K562 (cell line): ENCODE results near the gene RINT1. TPM values are rescaled to one million over a fixed set of nuclear protein-coding genes. Genes with fewer than 3 reads are reported as not detected.

ENCODE experiments used
- CREB5 ChIP-seq: fragments of 250-450 bp; sonication (Bioruptor Pico); IDR thresholded peaks from 2 replicates; pipeline ENCODE4 v1.5.0; 2020; ENCODE audit warnings: mild to moderate bottlenecking
- CREM ChIP-seq: IDR thresholded peaks from 2 replicates; pipeline ENCODE4 v1.6.1; 2014; ENCODE audit warnings: antibody characterized with exemption, low read depth
- CTCF ChIP-seq, 3 experiments: IDR thresholded peaks in 2 of 3; conservative IDR thresholded peaks in 1 of 3; 2 replicates each; pipeline ENCODE4 v1.5.1; 2011 to 2012; ENCODE audit warnings: low read length in 3 of 3, mild to moderate bottlenecking in 3 of 3, control low read depth in 2 of 3, improper control_type of control experiment in 1 of 3, inconsistent platforms in 1 of 3, low read depth in 1 of 3, mixed read lengths in 1 of 3, moderate library complexity in 1 of 3; ENCODE audit not compliant: insufficient read depth in 2 of 3
- EP300 ChIP-seq: IDR thresholded peaks from 2 replicates; pipeline ENCODE4 v1.6.1; 2012; ENCODE audit warnings: low read length, improper control_type of control experiment
- FOXJ2 ChIP-seq: fragments of 200-800 bp; sonication (Bioruptor generic); IDR thresholded peaks from 2 replicates; pipeline ENCODE4 v1.6.1; 2016; ENCODE audit warnings: missing genetic modification characterization, missing compliant biosample characterization
- FOXK1 ChIP-seq: sonication (generic); formaldehyde crosslinking; IDR thresholded peaks from 2 replicates; pipeline ENCODE4 v1.8.0; 2022; ENCODE audit warnings: missing genetic modification reagents, mild to moderate bottlenecking, borderline replicate concordance
- HDAC2 ChIP-seq: fragments of 450-650 bp; IDR thresholded peaks from 2 replicates; pipeline ENCODE4 v1.6.1; 2016; ENCODE audit warnings: mild to moderate bottlenecking
- IRF9 ChIP-seq: fragments of 450-650 bp; IDR thresholded peaks from 2 replicates; pipeline ENCODE4 v1.6.1; 2016; ENCODE audit warnings: missing biosample characterization, missing genetic modification characterization
- NCOR1 ChIP-seq: fragments of 450-650 bp; IDR thresholded peaks from 2 replicates; pipeline ENCODE4 v1.6.1; 2016; ENCODE audit warnings: mild to moderate bottlenecking, moderate library complexity
- NR2F6 ChIP-seq: fragments of 450-650 bp; formaldehyde crosslinking; IDR thresholded peaks from 2 replicates; pipeline ENCODE4 v1.4.0; 2020; ENCODE audit warnings: mild to moderate bottlenecking
- PHF21A ChIP-seq: fragments of 450-650 bp; IDR thresholded peaks from 2 replicates; pipeline ENCODE4 v1.6.1; 2017; ENCODE audit warnings: low read depth, borderline replicate concordance
- PHF8 ChIP-seq: fragments of 200-600 bp; sonication (generic); IDR thresholded peaks from 2 replicates; pipeline ENCODE4 v1.6.1; 2012; ENCODE audit warnings: mixed run types, mild to moderate bottlenecking, inconsistent platforms, low read length, moderate library complexity, borderline replicate concordance
- POLR2A ChIP-seq: fragments of 450-650 bp; conservative IDR thresholded peaks from 2 replicates; pipeline ENCODE4 v1.6.1; 2016
- SMARCA4 ChIP-seq: fragments of 450-650 bp; IDR thresholded peaks from 2 replicates; pipeline ENCODE4 v1.6.1; 2016
- TCF7 ChIP-seq: sonication (generic); IDR thresholded peaks from 2 replicates; pipeline ENCODE4 v1.6.1; 2016; ENCODE audit warnings: antibody characterized with exemption, borderline replicate concordance
- ZFX ChIP-seq: sonication (generic); formaldehyde crosslinking; IDR thresholded peaks from 2 replicates; pipeline ENCODE4 v1.8.0; 2022; ENCODE audit warnings: mild to moderate bottlenecking, missing genetic modification reagents, moderate library complexity
- ZHX1 ChIP-seq: fragments of 150-350 bp; conservative IDR thresholded peaks from 2 replicates; pipeline ENCODE4 v1.6.1; 2014; ENCODE audit warnings: low read length
- ZNF277 ChIP-seq: fragments of 250-450 bp; sonication (Bioruptor Pico); IDR thresholded peaks from 2 replicates; pipeline ENCODE4 v1.8.0; 2022; ENCODE audit warnings: inconsistent platforms, mild to moderate bottlenecking, moderate library complexity, borderline replicate concordance
- ZNF431 ChIP-seq: sonication (generic); formaldehyde crosslinking; IDR thresholded peaks from 2 replicates; pipeline ENCODE4 v1.8.0; 2022; ENCODE audit warnings: mild to moderate bottlenecking, missing genetic modification reagents
- ZNF696 ChIP-seq: fragments of 250-450 bp; sonication (Bioruptor Pico); conservative IDR thresholded peaks from 2 replicates; pipeline ENCODE4 v1.4.0; 2020; ENCODE audit warnings: mild to moderate bottlenecking, moderate library complexity
- polyA plus RNA-seq, 8 experiments: library from polyadenylated mRNA; depleted of rRNA in 4 of 8; stranded (reverse) in 5 of 8; unstranded in 3 of 8; fragments of >200 nt; fragmentation: Nextera tagmentation in 2 of 8; fragmentation: Illumina TruSeq in 1 of 8; extraction: Ambion mirVana in 2 of 8; extraction: Trizol in 1 of 8; gene quantifications; 2 replicates each; pipeline versions ENCODE4 v1.2.1 to v1.2.3, GENCODE V29; 2011 to 2014; ENCODE audit warnings: inconsistent platforms in 1 of 8, missing spikeins in 1 of 8
- total RNA-seq, 7 experiments: library from RNA; depleted of rRNA in 6 of 7; stranded (reverse); fragments of >200 nt in 6 of 7; fragmentation: Illumina TruSeq in 2 of 7; extraction: Trizol in 2 of 7; gene quantifications; 2 replicates each; pipeline versions ENCODE4 v1.2.1 to v1.2.3, GENCODE V29; 2011 to 2021; ENCODE audit warnings: low replicate concordance in 1 of 7

RINT1 gene
- total and polyA plus RNA-seq, 9 of the 15 experiments (the other 6 are each of a cell fraction or from before 2014, with no cell fraction given): 21.3 to 74.3 (median 27.4) TPM

GRCh38 chr7:105585850-105586500 lies 54.0 kb downstream of the RINT1 start (continued):
- TF ChIP-seq ZHX1: no peak
- no peak for TF ChIP-seq NR2F6 (CRISPR knock-in tag)
- TF ChIP-seq ZFX (CRISPR knock-in tag): peak; percentile 26; the same call in 1 of the 2 replicates
- TF ChIP-seq CTCF (IDR thresholded peaks at IDR 0.05 in 2 of 3, conservative IDR thresholded peaks at IDR 0.05 in 1 of 3; ENCODE audit: insufficient read depth in 2 of 3, low read depth in 1 of 3, low read length in 3 of 3): peak in 2 of 3 experiments; percentile 12 to 39; a peak in 2 of 6 replicates
- no peak for TF ChIP-seq ZNF277 (CRISPR knock-in tag)
- no peak for TF ChIP-seq PHF21A
- no peak for TF ChIP-seq CREB5 (CRISPR knock-in tag)
- no peak for TF ChIP-seq IRF9
- no peak for TF ChIP-seq POLR2A
- peak; percentile 64; the same call in 1 of the 2 replicates for TF ChIP-seq SMARCA4
- no peak for TF ChIP-seq ZNF431
- TF ChIP-seq NCOR1: peak; percentile 41; the same call in 1 of the 2 replicates
- TF ChIP-seq CREM: no peak
- no peak for TF ChIP-seq PHF8
- peak; percentile 23; the same call in 1 of the 2 replicates for TF ChIP-seq EP300
- no peak for TF ChIP-seq ZNF696 (CRISPR knock-in tag)
- no peak for TF ChIP-seq FOXJ2 (tag)
- TF ChIP-seq FOXK1 (CRISPR knock-in tag): no peak
- peak; percentile 52; the same call in 1 of the 2 replicates for TF ChIP-seq HDAC2
- TF ChIP-seq TCF7: no peak
